CD14-positive monocyte (primary cell): ENCODE measurements around the gene DPP6. TPM values are rescaled to one million over a fixed set of nuclear protein-coding genes. Genes with fewer than 3 reads are reported as not detected.

ENCODE experiments used
- DNase-seq, 3 donors: peaks; one replicate each; pipeline ENCODE4 v3.0.0-alpha.2; 2011 to 2022
- H2AFZ ChIP-seq: 2 replicates; pipeline ENCODE4 v1.6.0; 2012; ENCODE audit warnings: mild to moderate bottlenecking, low read depth, low read length, inconsistent platforms; ENCODE audit not compliant: insufficient read depth, poor library complexity, severe bottlenecking
- H3K27ac ChIP-seq, 2 donors: 1 replicate in 1 of 2; 2 replicates in 1 of 2; pipeline ENCODE4 v1.5.1; 2012 to 2013; ENCODE audit warnings: low read length in 2 of 2, control low read depth in 1 of 2, inconsistent platforms in 1 of 2, low read depth in 1 of 2, mild to moderate bottlenecking in 1 of 2
- H3K27me3 ChIP-seq, 2 donors: one replicate each; pipeline versions ENCODE4 v1.6.0 to v1.6.1; 2011 to 2013; ENCODE audit warnings: low read length in 2 of 2; ENCODE audit not compliant: control insufficient read depth in 2 of 2, insufficient read depth in 2 of 2
- H3K36me3 ChIP-seq, 2 donors: replicated peaks in 1 of 2; 1 replicate in 1 of 2; 2 replicates in 1 of 2; pipeline versions ENCODE4 v1.5.1 to v1.6.1; 2012 to 2013; ENCODE audit warnings: low read length in 2 of 2, control low read depth in 1 of 2, inconsistent platforms in 1 of 2, mild to moderate bottlenecking in 1 of 2; ENCODE audit not compliant: insufficient read depth in 2 of 2, control insufficient read depth in 1 of 2
- H3K4me1 ChIP-seq, 2 donors: 1 replicate in 1 of 2; 2 replicates in 1 of 2; pipeline versions ENCODE4 v1.5.1 to v1.6.1; 2012 to 2013; ENCODE audit warnings: low read length in 2 of 2, control low read depth in 1 of 2, inconsistent platforms in 1 of 2, mild to moderate bottlenecking in 1 of 2, moderate library complexity in 1 of 2; ENCODE audit not compliant: insufficient read depth in 2 of 2, control insufficient read depth in 1 of 2
- H3K4me2 ChIP-seq: replicated peaks from 2 replicates; pipeline ENCODE3; 2012; ENCODE audit warnings: low read length, moderate library complexity, mild to moderate bottlenecking; ENCODE audit not compliant: poor library complexity, severe bottlenecking; ENCODE audit errors: extremely low read depth
- H3K4me3 ChIP-seq, 3 experiments: fragments of 200-600 bp in 1 of 3; sonication (generic) in 1 of 3; replicated peaks in 1 of 3; 1 replicate in 2 of 3; 2 replicates in 1 of 3; pipeline ENCODE4 v1.5.1; 2011 to 2013; ENCODE audit warnings: low read length in 3 of 3, mild to moderate bottlenecking in 3 of 3, control low read depth in 2 of 3, low read depth in 2 of 3, inconsistent platforms in 1 of 3, moderate library complexity in 1 of 3
- H3K79me2 ChIP-seq: 2 replicates; pipeline ENCODE4 v1.6.0; 2012; ENCODE audit warnings: mild to moderate bottlenecking, control low read depth, inconsistent platforms, low read length, moderate library complexity; ENCODE audit not compliant: insufficient read depth
- H3K9ac ChIP-seq: 2 replicates; pipeline ENCODE4 v1.6.0; 2017; ENCODE audit warnings: low read length, mild to moderate bottlenecking; ENCODE audit not compliant: insufficient read depth, poor library complexity, severe bottlenecking
- H3K9me3 ChIP-seq, 2 donors: replicated peaks in 1 of 2; 1 replicate in 1 of 2; 2 replicates in 1 of 2; pipeline versions ENCODE4 v1.5.1 to v1.6.1; 2012 to 2013; ENCODE audit warnings: low read length in 2 of 2, control low read depth in 1 of 2; ENCODE audit not compliant: control insufficient read depth in 1 of 2, insufficient read depth in 1 of 2
- H4K20me1 ChIP-seq: 2 replicates; pipeline ENCODE4 v1.6.0; 2012; ENCODE audit warnings: mild to moderate bottlenecking, low read length, control low read depth, moderate library complexity; ENCODE audit not compliant: insufficient read depth
- H3K27ac Mint-ChIP-seq, 7 donors: one replicate each; pipeline ENCODE4 v1.8.0; 2020; ENCODE audit warnings: mild to moderate bottlenecking in 7 of 7, mixed read lengths in 7 of 7, moderate library complexity in 6 of 7, inconsistent platforms in 2 of 7
- H3K27me3 Mint-ChIP-seq, 3 donors: one replicate each; pipeline ENCODE4 v1.8.0; 2021 to 2022; ENCODE audit warnings: low read depth in 3 of 3, mild to moderate bottlenecking in 3 of 3, mixed read lengths in 3 of 3, moderate library complexity in 3 of 3, inconsistent platforms in 1 of 3
- H3K36me3 Mint-ChIP-seq, 2 donors: one replicate each; pipeline ENCODE4 v1.8.0; 2020; ENCODE audit warnings: mixed read lengths in 2 of 2, inconsistent platforms in 1 of 2, mild to moderate bottlenecking in 1 of 2
- H3K4me1 Mint-ChIP-seq: one replicate; pipeline ENCODE4 v1.8.0; 2020; ENCODE audit warnings: mild to moderate bottlenecking, mixed read lengths
- H3K4me3 Mint-ChIP-seq, 2 donors: one replicate each; pipeline ENCODE4 v1.8.0; 2020; ENCODE audit warnings: mild to moderate bottlenecking in 2 of 2, mixed read lengths in 2 of 2, moderate library complexity in 1 of 2
- H3K9me3 Mint-ChIP-seq, 7 donors: one replicate each; pipeline ENCODE4 v1.8.0; 2020 to 2022; ENCODE audit warnings: mixed read lengths in 7 of 7, mild to moderate bottlenecking in 6 of 7, moderate library complexity in 6 of 7, inconsistent platforms in 2 of 7
- CTCF ChIP-seq: fragments of 200-600 bp; IDR thresholded peaks from one replicate; pipeline ENCODE4 v1.8.0; 2022; ENCODE audit warnings: antibody characterized with exemption, mild to moderate bottlenecking
- WGBS: methylation state at CpG from one replicate; pipeline ENCODE4 v1.1.5; 2013; ENCODE audit warnings: missing lambda C conversion rate; ENCODE audit not compliant: insufficient coverage; 5-methylcytosine and 5-hydroxymethylcytosine counted together
- intact Hi-C, 2 donors: fragments of 100-400 bp; cut with micrococcal nuclease; formaldehyde crosslinking; loops; one replicate each; pipeline versions ENCODE4 v1.15.0 to v1.15.1; 2023
- polyA plus RNA-seq, 3 donors: library from polyadenylated mRNA; depleted of rRNA in 1 of 3; unstranded in 2 of 3; stranded (reverse) in 1 of 3; fragments of 300-500 nt in 2 of 3; fragments of >200 nt in 1 of 3; fragmentation: Illumina TruSeq in 2 of 3; gene quantifications; 1 replicate in 2 of 3; 2 replicates in 1 of 3; pipeline ENCODE4 v1.2.3, GENCODE V29; 2012 to 2021

The DPP6 gene
- polyA plus RNA-seq, 3 donors: not detected

GRCh38 chr7:154296443-154296842 is 244.2 kb downstream of the DPP6 start:
- H3K4me1 Mint-ChIP-seq: no peaks in the 10 kb centered on the region
- no peak for DNase-seq
- no peak for TF ChIP-seq CTCF
- peaks cover 0 to 2% (median 0%) of the 10 kb centered on the region in 3 donors for H3K27me3 Mint-ChIP-seq
- no peaks in the 10 kb centered on the region for H3K4me1 ChIP-seq
- no peaks in the 10 kb centered on the region for H3K36me3 ChIP-seq
- no peaks in the 10 kb centered on the region for H4K20me1 ChIP-seq
- peaks cover 24 to 31% of the 10 kb centered on the region in 2 donors for H3K9me3 ChIP-seq
- no peak overlapping the region for H3K4me3 Mint-ChIP-seq
- intact Hi-C loops: no loop called here
- no peak overlapping the region for H3K27ac Mint-ChIP-seq
- H3K4me2 ChIP-seq: no peak overlapping the region
- no peaks in the 10 kb centered on the region for H3K79me2 ChIP-seq
- peaks cover 3 to 26% (median 17%) of the 10 kb centered on the region in 7 donors for H3K9me3 Mint-ChIP-seq
- H2AFZ ChIP-seq: no peak overlapping the region
- H3K9ac ChIP-seq: no peak overlapping the region
- H3K4me3 ChIP-seq: no peak overlapping the region
- H3K27me3 ChIP-seq: no peaks in the 10 kb centered on the region
- no peak overlapping the region for H3K27ac ChIP-seq
- no peaks in the 10 kb centered on the region for H3K36me3 Mint-ChIP-seq
- WGBS: 100% methylated on average over 1 of the region's 4 CpGs

- Histone ChIP-seq H3K27me3 (no peaks in the 10 kb centered on the region), H3K9me3 (peaks cover 40 to 46% of the 10 kb centered on the region in 2 donors), H3K4me1 (no peaks in the 10 kb centered on the region), H3K36me3 (no peaks in the 10 kb centered on the region), H3K9ac (no peak overlapping the region), H3K4me2 (no peak overlapping the region), H3K4me3 (no peak overlapping the region), H2AFZ (no peak overlapping the region), H3K27ac (no peak overlapping the region), H4K20me1 (no peaks in the 10 kb centered on the region), H3K79me2 (no peaks in the 10 kb centered on the region)
- Mint-ChIP-seq H3K27me3 (peaks cover 0 to 8% (median 8%) of the 10 kb centered on the region in 3 donors), H3K4me1 (no peaks in the 10 kb centered on the region), H3K9me3 (peaks cover 8 to 48% (median 25%) of the 10 kb centered on the region in 7 donors), H3K27ac (no peak overlapping the region), H3K4me3 (no peak overlapping the region), H3K36me3 (no peaks in the 10 kb centered on the region)
- DNase-seq: no peak
- no peak for TF ChIP-seq CTCF
- intact Hi-C loops: no loop called here
- WGBS: 91% methylated on average over 5 of the region's 8 CpGs
These were observed 247.5 kb downstream of the DPP6 start for GRCh38 chr7:154299736-154300135.
